Occipital lobe (tissue), 2 donors: ENCODE data around the gene SEPTIN14. TPM values are rescaled to one million over a fixed set of nuclear protein-coding genes. Genes with fewer than 3 reads are reported as not detected.
"Not testable (repeated sequence)": the region's sequence is repeated elsewhere in the genome, so short reads cannot be mapped to it uniquely, and the experiment has no call there.

ENCODE experiments used
- DNase-seq: peaks from one replicate; lab custom pipeline; 2025; lab: John Stamatoyannopoulos, UW
- total RNA-seq: library from RNA; depleted of rRNA; stranded (reverse); fragments of >200 nt; gene quantifications from one replicate; pipeline ENCODE4 v1.2.3, GENCODE V29; 2014

Gene SEPTIN14
- not detected for total RNA-seq

GRCh38 chr7:55862652-55863051 lies at the start of gene SEPTIN14:
SEPTIN14 (minus strand) TSS chr7:55862752; CDS start chr7:55861996, 756 bp downstream.
- not testable (repeated sequence) for DNase-seq

- no peak for DNase-seq
Observed at GRCh38 chr7:55903985-55904759, 41.6 kb upstream of the SEPTIN14 start.

DNA sequence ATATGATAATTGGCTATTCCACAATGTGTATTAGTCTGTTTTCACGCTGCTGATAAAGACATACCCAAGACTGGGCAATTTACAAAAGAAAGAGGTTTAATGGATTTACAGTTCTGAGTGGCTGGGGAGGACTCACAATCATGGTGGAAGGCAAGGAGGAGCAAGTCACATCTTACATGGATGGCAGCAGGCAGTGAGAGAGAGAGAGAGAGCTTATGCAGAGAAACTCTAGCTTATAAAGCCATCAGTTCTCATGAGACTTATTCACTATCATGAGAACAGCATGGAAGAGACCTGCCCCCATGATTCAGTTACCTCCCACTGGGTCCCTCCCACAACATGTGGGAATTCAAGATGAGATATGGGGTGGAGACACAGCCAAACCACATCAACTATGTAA lies 38.5 kb upstream of the SEPTIN14 start:
- not testable (repeated sequence) for DNase-seq

GRCh38 chr7:55898287-55898686 lies 35.7 kb upstream of the SEPTIN14 start:
- DNase-seq = no peak

DNA sequence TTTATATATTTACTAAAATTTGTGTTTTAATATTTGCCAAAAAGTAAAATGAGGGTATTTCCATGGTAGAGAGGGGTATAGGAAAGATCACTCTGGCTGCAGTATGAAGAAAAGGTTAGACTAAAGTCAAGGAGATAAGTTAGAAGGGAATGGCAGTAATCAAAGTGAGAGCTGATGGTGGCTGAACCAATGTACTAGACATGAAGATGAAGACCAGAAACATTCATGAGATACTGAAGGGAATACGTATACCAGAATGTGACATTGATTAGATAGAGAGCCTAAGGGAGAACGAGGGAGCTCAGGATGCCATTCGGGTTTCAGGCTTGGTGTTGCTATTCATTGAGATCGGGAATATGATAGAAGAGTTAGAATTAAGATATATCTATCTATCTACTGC lies 32.5 kb upstream of the SEPTIN14 start:
- no peak for DNase-seq

DNA sequence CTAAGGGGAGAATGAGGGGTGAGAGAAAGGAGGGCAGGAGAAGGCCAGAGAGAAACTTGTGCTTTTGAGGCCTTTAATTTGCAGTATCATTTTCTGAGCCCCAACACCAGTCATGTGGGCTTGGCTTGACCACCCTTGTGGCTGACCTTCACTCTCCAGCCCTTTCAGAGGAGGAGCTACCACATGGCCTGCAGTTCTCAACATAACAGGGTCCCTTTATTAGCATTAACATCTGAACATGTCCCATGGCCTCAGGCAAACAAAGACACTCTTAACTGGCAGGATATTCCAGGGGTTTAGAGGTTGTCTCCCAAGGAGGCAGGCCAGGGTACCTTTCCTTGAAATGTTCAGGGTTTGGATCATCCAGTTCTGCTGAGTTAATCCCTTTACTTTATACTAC lies 31.4 kb upstream of the SEPTIN14 start:
- DNase-seq = no peak

GRCh38 chr7:55888378-55888777 lies 25.8 kb upstream of the SEPTIN14 start:
- not testable (repeated sequence) for DNase-seq

- no peak for DNase-seq
Observed at GRCh38 chr7:55887821-55888247, 25.3 kb upstream of the SEPTIN14 start.

GRCh38 chr7:55884321-55884720 lies 21.8 kb upstream of the SEPTIN14 start:
- DNase-seq = no peak

- no peak for DNase-seq
Observed at GRCh38 chr7:55878691-55879090, 16.1 kb upstream of the SEPTIN14 start.

- no peak for DNase-seq
Observed at GRCh38 chr7:55877308-55877707, 14.8 kb upstream of the SEPTIN14 start.

- DNase-seq = no peak
Observed at GRCh38 chr7:55873765-55874164, 11.2 kb upstream of the SEPTIN14 start.

DNA sequence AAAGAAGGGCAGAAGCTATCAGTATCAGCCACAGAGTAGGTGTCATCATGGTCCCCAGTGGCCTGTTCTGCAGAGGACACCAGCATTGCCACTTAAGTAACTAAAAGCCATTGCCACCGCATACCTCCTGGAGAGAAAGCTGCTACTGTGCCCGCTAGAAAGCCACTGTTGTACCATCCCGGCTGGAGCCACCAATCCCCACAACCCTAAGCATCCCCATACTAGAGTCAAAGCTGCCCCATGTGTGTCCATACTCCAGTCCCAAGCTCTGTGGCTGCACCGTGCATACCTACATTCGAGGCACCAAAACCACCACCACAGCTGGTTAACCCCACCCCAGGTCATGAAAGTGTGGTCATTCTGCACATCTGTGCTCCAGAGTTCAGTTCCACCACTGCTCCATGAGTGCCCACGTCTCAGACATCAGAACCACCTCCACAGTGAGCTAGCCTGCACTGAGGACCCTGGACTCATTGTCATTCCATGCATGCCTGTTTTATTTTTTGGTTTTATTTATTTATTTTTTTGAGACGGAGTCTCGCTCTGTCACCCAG lies 9.5 kb upstream of the SEPTIN14 start:
- no peak for DNase-seq

DNA sequence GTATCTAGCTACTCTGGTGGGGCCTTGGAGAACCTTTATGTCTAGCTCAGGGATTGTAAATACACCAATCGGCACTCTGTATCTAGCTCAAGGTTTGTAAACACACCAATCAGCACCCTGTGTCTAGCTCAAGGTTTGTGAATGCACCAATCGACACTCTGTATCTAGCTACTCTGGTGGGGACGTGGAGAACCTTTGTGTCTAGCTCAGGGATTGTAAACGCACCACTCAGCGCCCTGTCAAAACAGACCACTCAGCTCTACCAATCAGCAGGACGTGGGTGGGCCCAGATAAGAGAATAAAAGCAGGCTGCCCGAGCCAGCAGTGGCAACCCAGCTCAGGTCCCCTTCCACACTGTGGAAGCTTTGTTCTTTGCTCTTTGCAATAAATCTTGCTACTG lies 6.4 kb upstream of the SEPTIN14 start:
- not testable (repeated sequence) for DNase-seq

- DNase-seq = not testable (repeated sequence)
Observed at GRCh38 chr7:55845164-55845563, 17.4 kb downstream of the SEPTIN14 start.

GRCh38 chr7:55838595-55838994 lies 24.0 kb downstream of the SEPTIN14 start:
- DNase-seq = no peak

- DNase-seq = no peak
Observed at GRCh38 chr7:55827577-55827976, 35.0 kb downstream of the SEPTIN14 start.

- no peak for DNase-seq
Observed at GRCh38 chr7:55818686-55819085, 43.9 kb downstream of the SEPTIN14 start.

- DNase-seq = not testable (repeated sequence)
Observed at GRCh38 chr7:55797260-55797659, 65.3 kb downstream of the SEPTIN14 start.

- DNase-seq = no peak
Observed at GRCh38 chr7:55794527-55794926, 68.0 kb downstream of the SEPTIN14 start.

- DNase-seq = no peak
Observed at GRCh38 chr7:55792048-55792447, 70.5 kb downstream of the SEPTIN14 start.

DNA sequence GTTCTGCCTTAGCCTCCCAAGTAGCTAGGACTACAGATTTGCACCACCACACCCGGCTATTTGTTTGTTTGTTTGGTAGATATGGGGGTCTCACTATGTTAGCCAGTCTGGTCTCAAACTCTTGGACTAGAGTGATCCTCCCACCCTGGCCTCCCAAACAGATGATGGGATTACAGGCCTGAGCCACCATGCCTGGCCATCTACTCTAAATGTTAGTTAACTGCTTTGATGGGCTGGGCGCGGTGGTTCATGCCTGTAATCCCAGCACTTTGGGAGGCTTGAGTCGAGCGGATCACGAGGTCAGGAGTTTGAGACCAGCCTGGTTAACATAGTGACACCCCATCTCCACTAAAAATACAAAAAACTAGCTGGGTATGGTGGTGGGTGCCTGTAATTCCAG lies 74.8 kb downstream of the SEPTIN14 start:
- DNase-seq = no peak

DNA sequence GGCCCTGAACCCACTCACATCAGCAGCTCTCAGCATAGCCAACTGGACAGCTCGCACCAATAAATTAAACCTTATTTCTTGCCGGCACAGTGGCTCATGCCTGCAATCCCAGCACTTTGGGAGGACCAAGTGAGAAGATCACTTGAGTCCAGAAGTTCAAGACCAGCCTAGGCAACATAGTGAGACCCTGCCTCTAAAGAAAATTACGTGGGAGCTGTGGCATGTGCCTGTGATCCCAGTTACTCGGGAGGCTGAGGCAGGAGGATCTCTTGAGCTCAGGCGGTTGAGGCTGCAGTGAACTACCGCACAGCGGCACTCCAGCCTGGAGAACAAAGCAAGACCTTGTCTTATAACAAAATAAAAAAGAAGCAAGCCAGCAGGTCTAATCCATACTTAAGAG lies 75.7 kb downstream of the SEPTIN14 start:
- no peak for DNase-seq
